NCI-H774 (cell line): ENCODE results near the gene FRMPD1.
"Not testable (repeated sequence)": the region's sequence is repeated elsewhere in the genome, so short reads cannot be mapped to it uniquely, and the experiment has no call there.

ENCODE experiments used
- DNase-seq: peaks from one replicate; lab custom pipeline; 2025; lab: John Stamatoyannopoulos, UW

The FRMPD1 gene

DNA sequence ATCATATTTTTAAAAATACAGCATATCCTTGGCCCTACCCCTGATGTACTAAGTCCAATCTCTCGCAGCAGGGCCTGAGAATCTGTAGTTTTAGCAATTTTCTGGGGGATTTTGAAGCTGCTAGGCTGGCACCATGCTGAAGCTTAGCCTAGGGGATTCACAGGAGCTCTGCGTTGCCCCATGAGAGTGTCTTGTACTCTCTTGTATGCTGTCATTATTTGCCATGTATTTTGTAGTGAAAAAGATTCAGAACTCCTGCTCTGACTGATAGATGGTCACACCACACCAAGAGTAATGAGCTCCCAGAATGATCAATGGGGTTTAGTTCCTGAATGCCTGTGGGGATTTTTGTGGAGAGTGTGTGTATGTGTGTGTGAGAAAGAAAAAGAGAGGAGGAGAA, 82.2 kb downstream of the FRMPD1 start:
- no peak for DNase-seq

- DNase-seq = no peak
Observed at GRCh38 chr9:37739222-37739621, 88.5 kb downstream of the FRMPD1 start.

GRCh38 chr9:37740128-37740527, 89.4 kb downstream of the FRMPD1 start:
- DNase-seq = no peak

- no peak for DNase-seq
Observed at GRCh38 chr9:37740631-37741328, 90.0 kb downstream of the FRMPD1 start.

- no peak for DNase-seq
Observed at GRCh38 chr9:37745970-37746369, 95.2 kb downstream of the FRMPD1 start.

DNA sequence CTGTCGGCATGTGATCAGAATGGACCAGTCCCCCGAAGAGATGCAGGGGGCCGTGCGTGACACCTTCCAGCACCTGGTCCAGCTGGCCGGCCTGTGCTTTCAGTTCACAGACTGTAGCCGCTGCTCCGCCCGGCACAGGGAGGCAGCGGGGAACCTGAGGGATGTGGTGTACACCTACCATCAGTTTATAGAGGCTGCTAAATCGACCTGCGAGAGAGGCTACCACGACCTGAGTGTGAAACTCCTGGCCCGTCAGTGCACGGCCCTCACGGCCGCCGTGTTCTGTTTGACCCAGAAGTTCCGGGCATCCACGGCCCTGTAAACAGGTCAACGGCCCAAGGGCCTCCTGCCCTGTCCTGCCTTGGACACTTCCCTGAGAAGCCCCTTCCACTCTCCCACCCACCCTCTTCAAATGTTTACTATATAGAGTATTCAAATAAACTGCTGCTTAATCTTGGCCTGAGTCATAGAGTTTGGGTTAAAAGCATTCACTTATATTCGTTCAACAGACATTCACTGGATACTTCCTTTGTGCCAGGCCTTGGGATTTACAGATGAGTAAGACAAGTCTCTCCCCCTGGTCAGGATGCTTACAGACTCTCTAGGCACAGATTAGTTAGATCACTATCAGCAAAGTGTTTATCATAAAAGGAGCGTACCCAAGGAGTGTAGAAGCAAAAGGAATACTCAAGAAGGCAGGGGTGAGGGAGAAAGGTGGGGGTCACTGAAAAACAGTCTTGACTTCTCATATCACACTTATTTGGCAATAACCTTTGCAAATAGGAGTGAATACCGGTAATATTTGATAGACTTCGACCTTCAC, 95.9 kb downstream of the FRMPD1 start:
- DNase-seq = no peak

GRCh38 chr9:37747271-37747753, 96.6 kb downstream of the FRMPD1 start:
- DNase-seq = peak; percentile 26

- DNase-seq = no peak
Observed at GRCh38 chr9:37749129-37749528, 98.4 kb downstream of the FRMPD1 start.

DNA sequence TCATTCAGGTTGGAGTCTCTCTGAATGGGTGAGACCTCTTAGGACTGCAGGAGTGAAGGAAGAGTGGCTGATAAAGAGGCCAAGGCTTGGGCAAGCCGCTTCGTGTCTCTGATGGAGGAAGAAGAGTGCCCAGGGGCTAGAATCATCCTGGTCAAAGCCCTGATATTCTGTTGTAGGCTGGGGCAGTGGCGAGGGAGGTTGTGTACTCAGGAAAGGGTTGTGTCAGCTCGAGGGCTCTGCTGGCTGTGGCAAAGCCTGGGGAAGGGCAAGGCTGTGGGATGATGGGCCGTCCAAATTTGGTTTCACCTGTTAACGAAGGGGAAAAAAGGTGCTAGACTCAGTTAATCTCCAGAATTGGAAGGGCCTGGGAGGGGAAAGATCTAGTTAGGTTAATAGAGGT, 100.4 kb downstream of the FRMPD1 start:
- DNase-seq = no peak

- DNase-seq = not testable (repeated sequence)
Observed at GRCh38 chr9:37751704-37752103, 101.0 kb downstream of the FRMPD1 start.

DNA sequence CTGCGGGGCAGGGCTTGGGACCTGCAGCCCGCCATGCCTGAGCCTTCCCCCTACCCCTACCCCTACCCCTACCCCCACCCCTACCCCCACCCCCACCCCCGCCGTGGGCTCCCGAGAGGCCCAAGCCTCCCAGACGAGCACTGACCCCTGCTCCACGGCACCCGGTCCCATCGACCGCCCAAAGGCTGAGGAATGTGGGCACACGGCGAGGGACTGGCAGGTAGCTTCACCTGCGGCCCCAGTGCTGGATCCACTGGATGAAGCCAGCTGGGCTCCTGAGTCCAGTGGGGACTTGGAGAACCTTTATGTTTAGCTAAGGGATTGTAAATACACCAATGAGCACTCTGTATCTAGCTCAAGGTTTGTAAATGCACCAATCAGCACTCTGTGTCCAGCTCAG, 101.4 kb downstream of the FRMPD1 start:
- DNase-seq = not testable (repeated sequence)

GRCh38 chr9:37752642-37753488, 102.1 kb downstream of the FRMPD1 start:
- DNase-seq = no peak

DNA sequence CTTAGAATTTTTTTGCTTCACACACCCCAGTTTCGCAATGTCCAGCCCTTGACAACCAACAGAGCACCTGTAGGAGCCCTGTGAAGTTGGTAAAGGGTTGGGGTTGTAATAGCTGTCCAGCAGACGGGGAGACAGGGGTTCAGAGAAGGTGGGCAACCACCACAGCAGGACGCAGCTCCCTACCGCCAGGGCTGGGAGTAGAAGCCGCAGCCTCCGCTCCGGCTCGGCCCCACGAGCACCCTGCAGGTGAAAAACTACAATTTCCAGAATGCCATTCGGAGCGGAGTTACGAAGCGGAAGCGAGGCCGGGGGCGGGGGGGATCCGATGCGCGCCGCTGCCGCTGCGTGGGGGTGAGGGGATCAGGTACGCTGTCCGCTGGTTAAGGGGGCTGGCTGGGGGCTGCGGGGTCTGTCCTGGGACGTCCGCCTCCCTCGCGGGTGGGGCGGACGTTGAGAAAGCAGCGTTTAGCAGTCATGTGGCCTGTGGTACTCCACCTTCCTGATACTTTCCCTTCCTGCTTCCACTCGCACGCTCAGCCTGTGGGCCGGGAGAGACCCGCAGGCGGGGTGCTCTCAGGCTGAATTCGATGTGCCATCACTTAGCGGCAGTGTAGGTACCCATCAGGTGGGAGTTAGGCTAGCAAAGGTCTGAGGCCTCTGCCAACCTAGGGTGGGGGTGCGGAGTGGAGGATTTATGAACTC, 102.9 kb downstream of the FRMPD1 start, which contains the start of gene TRMT10B:
Gene TRMT10B, plus strand, starts transcription at position 317 of the 702 bp plus-strand sequence. CDS start 8,127 bp downstream, outside the sequence.
- DNase-seq = peak; percentile 25

GRCh38 chr9:37758747-37759146, 108.0 kb downstream of the FRMPD1 start:
- DNase-seq = no peak

- no peak for DNase-seq
Observed at GRCh38 chr9:37760416-37761161, 109.8 kb downstream of the FRMPD1 start.

GRCh38 chr9:37761511-37761910, 110.8 kb downstream of the FRMPD1 start:
- DNase-seq = no peak

GRCh38 chr9:37765263-37765662, 114.5 kb downstream of the FRMPD1 start:
- DNase-seq = not testable (repeated sequence)

- DNase-seq = no peak
Observed at GRCh38 chr9:37769306-37769705, 118.6 kb downstream of the FRMPD1 start.

GRCh38 chr9:37769995-37770394, 119.2 kb downstream of the FRMPD1 start:
- DNase-seq = no peak

- no peak for DNase-seq
Observed at GRCh38 chr9:37775216-37775919, 124.6 kb downstream of the FRMPD1 start.
